C1 segment of cervical spinal cord (tissue), 14 donors: ENCODE data around the gene COQ5.

ENCODE experiments used
- DNase-seq, 14 donors: peaks; one replicate each; lab custom pipeline; 2025; lab: John Stamatoyannopoulos, UW

COQ5 gene

DNA sequence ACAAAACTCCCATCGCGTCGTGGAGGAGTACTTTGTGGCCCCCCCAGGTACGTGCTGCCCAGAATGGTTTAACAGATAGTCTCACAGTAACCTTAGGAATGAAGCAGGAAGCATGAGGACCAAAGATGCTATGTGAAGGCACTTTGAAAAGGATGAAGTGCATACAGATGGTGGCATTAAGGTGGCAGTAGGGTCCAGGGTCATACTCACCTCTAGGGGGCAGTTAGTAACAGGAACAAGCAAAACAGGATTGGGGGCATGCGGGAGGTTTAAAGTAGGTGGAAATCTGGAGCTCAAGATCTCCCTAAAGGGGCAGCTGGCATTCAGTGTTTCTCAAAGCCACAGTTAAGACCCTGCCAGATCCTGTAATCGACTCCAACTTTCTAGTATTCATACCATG lies 71.8 kb downstream of the COQ5 start:
- no peak for DNase-seq

DNA sequence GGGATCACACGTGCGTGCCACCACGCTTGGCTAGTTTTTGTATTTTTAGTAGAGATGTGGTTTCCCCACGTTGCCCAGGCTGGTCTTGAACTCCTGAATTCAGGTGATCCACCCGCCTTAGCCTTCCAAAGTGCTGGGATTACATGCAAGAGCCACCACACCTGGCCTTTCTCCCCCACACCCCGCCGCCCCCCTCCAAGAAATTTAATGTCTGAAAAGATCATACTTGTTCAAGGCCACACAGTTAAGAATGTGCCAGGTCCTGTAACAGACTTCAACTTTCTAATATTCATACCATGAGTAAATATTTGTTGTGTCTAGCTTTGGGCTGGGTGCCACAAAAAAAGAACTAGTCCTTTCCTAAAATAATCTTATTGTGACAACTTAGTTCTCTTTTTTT lies 73.7 kb downstream of the COQ5 start:
- no peak for DNase-seq

DNA sequence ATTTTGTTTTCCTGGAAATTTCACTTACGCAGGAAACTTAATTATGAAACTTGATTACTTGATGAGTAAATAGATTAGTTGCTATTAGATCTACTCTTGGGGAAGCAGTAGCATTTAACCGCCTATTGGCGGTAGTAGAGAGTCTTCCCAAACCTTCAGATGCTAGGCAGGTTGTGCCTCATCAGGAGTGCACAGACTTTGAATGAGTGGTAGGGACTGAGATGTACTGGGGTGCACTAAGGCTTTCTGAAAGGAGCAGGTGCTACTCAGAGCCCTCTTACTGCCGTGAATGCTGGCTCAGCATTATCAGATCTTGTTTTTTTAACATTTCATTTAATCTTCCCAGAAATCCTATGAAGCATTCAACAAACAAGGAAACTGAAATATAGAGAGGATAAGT lies 75.0 kb downstream of the COQ5 start:
- DNase-seq: no peak
